Epithelial cell of prostate (primary cell): ENCODE data around the gene CDCA4.
A peak's percentile ranks its signal among the peaks of the same experiment; 100 is the strongest.
"Not testable (repeated sequence)": the region's sequence is repeated elsewhere in the genome, so short reads cannot be mapped to it uniquely, and the experiment has no call there.

Experiments
- DNase-seq: peaks from one replicate; pipeline ENCODE4 v3.0.0-alpha.2; 2011; ENCODE audit warnings: low read depth, low spot score
- H3K27ac ChIP-seq: fragments of 450-650 bp; 2 replicates; pipeline ENCODE4 v1.5.1; 2017; ENCODE audit warnings: mild to moderate bottlenecking

The CDCA4 gene

GRCh38 chr14:105020815-105021655 is at the start of gene CDCA4:
TSS of gene CDCA4 (minus strand) at chr14:105021083. CDS start at chr14:105011929, 9,154 bp downstream.
- peak within 1 kb of the TSS; percentile 99 for H3K27ac ChIP-seq
- peak; percentile 60 for DNase-seq

GRCh38 chr14:105069871-105070759 is 49.2 kb upstream of the CDCA4 start:
- DNase-seq = no peak
- no peak overlapping the region for H3K27ac ChIP-seq

GRCh38 chr14:105069522-105069870 is 48.6 kb upstream of the CDCA4 start:
- no peak for DNase-seq
- no peak overlapping the region for H3K27ac ChIP-seq

GRCh38 chr14:105068818-105069217 is 47.9 kb upstream of the CDCA4 start:
- no peak overlapping the region for H3K27ac ChIP-seq

GRCh38 chr14:105067969-105068301 is 47.1 kb upstream of the CDCA4 start:
- DNase-seq = no peak
- no peak overlapping the region for H3K27ac ChIP-seq

More at GRCh38 chr14:105068818-105069217, 47.9 kb upstream of the CDCA4 start:
- DNase-seq = no peak

- H3K27ac ChIP-seq = no peak overlapping the region
- no peak for DNase-seq
Observed at GRCh38 chr14:105067140-105067968, 46.5 kb upstream of the CDCA4 start.

GRCh38 chr14:105066240-105067071 is 45.6 kb upstream of the CDCA4 start:
- H3K27ac ChIP-seq = no peak overlapping the region
- no peak for DNase-seq

GRCh38 chr14:105065280-105066228 is 44.7 kb upstream of the CDCA4 start, which contains the start of gene GPR132:
TSS of gene GPR132 (minus strand) at chr14:105065430. CDS start at chr14:105055420, 10,010 bp downstream.
- DNase-seq = no peak

GRCh38 chr14:105064721-105065143 is 43.8 kb upstream of the CDCA4 start:
- H3K27ac ChIP-seq = no peak overlapping the region
- DNase-seq = no peak

More at GRCh38 chr14:105065280-105066228, 44.7 kb upstream of the CDCA4 start, which contains the start of gene GPR132:
- H3K27ac ChIP-seq = no peak within 1 kb of the TSS

GRCh38 chr14:105064001-105064400 is 43.1 kb upstream of the CDCA4 start:
- DNase-seq = no peak
- no peak overlapping the region for H3K27ac ChIP-seq

GRCh38 chr14:105063506-105063905 is 42.6 kb upstream of the CDCA4 start:
- DNase-seq, H3K27ac ChIP-seq: not testable (repeated sequence)

- no peak overlapping the region for H3K27ac ChIP-seq
- DNase-seq = no peak
Observed at GRCh38 chr14:105063056-105063455, 42.2 kb upstream of the CDCA4 start.

- DNase-seq = no peak
- no peak overlapping the region for H3K27ac ChIP-seq
Observed at GRCh38 chr14:105062048-105062433, 41.2 kb upstream of the CDCA4 start.

- H3K27ac ChIP-seq = no peak overlapping the region
- no peak for DNase-seq
Observed at GRCh38 chr14:105061428-105062047, 40.7 kb upstream of the CDCA4 start.

GRCh38 chr14:105060751-105061427 is 40.0 kb upstream of the CDCA4 start:
- H3K27ac ChIP-seq = no peak overlapping the region
- no peak for DNase-seq

GRCh38 chr14:105059925-105060565 is 39.2 kb upstream of the CDCA4 start:
- no peak for DNase-seq
- H3K27ac ChIP-seq = no peak overlapping the region
